HG03342 (cell line): Measurements from ENCODE around the gene LAG3.

Experiments
- ATAC-seq: cut with Tn5 transposase; IDR thresholded peaks from one replicate; pipeline ENCODE4 v1.9.1; 2021; ENCODE audit warnings: mild to moderate bottlenecking, moderate library complexity; ENCODE audit not compliant: unreplicated experiment

Gene LAG3

GRCh38 chr12:6821591-6822425, 49.5 kb downstream of the LAG3 start, which contains the start of gene GPR162:
GPR162 (plus strand) TSS chr12:6821821; CDS start chr12:6823899, 2,078 bp downstream.
- no peak for ATAC-seq

DNA sequence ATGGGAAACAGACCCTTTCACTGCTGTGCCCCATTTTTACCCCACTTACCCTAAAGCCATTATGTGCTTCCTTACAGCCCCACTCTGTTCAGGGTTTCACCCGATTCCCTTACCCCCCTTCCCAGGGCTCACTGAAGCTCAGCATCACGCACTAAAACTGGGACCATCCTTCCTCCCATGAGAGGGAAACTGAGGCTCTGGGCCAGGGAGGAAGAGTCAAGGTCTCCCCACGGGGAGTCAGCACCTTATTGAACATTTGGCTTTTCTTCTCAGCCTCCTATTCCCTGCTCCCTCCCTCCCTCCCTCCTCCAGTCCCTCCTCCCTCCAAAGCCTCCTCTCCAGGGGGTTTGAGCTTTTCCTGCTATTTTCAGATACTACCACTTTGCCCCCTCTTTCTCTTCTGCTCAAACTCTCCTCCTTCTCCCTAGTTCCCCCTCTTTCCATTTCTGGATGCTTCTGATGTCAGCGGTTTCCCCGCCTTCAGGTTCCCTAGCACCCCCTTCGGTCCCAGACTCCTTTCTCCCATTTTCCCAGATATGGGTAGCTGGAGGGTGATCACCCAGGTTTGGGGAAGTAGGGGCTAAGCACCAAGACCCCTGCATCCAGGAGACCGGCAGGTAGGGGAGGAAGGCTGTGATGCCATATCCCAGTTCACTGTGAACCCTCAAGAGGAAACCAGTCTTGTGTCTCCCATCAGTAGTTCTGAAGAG, 50.3 kb downstream of the LAG3 start:
- ATAC-seq: no peak

- no peak for ATAC-seq
Measured at GRCh38 chr12:6823182-6824084, 51.1 kb downstream of the LAG3 start.

GRCh38 chr12:6824085-6824775, 51.9 kb downstream of the LAG3 start:
- no peak for ATAC-seq

- no peak for ATAC-seq
Measured at GRCh38 chr12:6824901-6825381, 52.6 kb downstream of the LAG3 start.

GRCh38 chr12:6825398-6826124, 53.2 kb downstream of the LAG3 start:
- no peak for ATAC-seq

DNA sequence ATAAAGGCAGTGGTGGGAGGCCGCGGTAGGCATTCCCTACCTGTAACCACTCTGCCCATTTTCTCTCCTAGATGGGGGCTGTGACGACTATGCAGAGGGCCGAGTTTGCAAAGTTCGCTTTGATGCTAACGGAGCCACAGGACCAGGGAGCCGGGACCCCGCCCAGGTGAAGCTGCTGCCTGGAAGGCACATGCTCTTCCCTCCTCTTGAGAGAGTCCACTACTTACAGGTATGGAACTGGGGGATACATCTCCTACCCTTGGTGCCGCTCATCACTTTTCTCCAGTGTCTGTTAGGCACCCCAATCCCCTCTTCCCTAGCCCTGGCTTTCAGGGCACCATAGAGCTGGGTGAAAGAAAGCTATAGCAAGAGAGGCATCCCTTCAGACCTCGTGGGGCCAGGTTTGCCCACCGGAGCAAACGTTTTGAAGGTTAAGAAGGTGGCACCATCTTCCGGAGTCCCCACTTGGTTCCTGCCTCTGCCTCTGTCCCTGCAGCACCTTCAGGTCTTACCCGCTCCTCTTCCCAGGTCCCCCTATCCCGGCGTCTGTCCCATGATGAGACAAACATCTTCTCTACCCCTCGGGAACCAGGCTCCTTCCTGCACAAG, 53.9 kb downstream of the LAG3 start:
- no peak for ATAC-seq

- no peak for ATAC-seq
Measured at GRCh38 chr12:6826734-6827436, 54.6 kb downstream of the LAG3 start.

DNA sequence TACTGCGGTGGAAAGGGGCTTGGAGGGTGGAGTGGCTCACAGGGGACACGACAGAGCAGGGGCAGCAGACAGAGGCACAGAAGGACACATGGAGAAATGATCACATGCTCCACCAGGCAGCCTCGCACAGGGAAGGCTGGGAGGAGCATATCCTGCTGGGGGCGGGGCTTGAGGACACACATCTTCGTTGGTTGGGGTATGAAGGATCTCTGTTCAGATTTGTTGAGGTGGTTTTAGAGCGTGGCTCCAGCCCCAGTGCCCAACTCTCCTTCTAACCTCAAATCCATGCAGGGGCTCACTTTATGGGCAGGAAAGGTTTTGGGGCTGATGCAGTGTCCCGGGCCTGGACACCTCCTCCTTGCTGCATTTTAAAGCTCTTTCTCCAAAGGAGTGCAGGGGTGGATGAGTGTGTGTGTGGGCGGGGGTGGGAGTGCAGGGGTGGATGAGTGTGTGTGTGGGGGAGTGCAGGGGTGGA, 55.2 kb downstream of the LAG3 start:
- no peak for ATAC-seq
